Retina (tissue), 1 donor: ENCODE data around the gene NINJ1.
A peak's percentile ranks its signal among the peaks of the same experiment; 100 is the strongest.

Experiments
- DNase-seq: peaks from one replicate; pipeline ENCODE4 v3.0.0-alpha.2; 2016

The NINJ1 gene, protein sequence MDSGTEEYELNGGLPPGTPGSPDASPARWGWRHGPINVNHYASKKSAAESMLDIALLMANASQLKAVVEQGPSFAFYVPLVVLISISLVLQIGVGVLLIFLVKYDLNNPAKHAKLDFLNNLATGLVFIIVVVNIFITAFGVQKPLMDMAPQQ

DNA sequence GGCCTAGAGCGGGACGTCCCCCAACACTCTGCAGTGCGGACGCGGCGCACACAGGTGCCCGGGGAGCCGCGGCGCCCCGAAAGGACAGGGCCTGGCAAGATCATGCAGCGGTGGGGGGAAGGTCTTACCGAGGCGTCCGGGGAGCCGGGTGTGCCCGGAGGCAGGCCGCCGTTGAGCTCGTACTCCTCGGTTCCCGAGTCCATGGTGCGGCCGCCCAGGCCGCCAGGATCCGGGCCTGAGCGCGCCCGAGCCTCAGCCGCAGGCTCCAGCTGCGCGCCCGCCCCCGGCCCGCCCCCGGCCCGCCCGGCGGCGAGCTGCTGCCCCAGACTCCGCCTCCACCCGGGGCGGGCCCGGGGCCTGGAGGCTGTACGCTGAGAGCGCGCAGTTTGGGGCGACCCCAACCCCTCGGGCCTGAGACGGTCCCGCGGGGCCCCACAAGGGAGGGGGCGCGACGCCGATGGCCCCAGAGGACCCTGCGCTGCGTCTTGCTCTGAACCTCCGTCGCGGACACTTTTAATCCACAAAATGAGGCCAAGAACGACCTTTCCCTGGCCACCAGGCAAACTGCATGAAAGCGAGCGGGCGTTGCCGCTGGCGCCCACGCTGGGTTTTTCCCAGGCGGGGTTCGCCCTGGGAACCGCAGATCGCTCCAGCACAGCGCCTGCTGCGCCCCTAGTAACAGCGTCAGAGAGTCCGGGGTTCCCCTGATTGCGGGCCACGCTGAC is at the start of gene NINJ1:
TSS of gene NINJ1 (minus strand) at position 237 of the 725 bp plus-strand sequence. CDS start at position 203, 34 bp downstream.
- DNase-seq = peak; percentile 91

DNA sequence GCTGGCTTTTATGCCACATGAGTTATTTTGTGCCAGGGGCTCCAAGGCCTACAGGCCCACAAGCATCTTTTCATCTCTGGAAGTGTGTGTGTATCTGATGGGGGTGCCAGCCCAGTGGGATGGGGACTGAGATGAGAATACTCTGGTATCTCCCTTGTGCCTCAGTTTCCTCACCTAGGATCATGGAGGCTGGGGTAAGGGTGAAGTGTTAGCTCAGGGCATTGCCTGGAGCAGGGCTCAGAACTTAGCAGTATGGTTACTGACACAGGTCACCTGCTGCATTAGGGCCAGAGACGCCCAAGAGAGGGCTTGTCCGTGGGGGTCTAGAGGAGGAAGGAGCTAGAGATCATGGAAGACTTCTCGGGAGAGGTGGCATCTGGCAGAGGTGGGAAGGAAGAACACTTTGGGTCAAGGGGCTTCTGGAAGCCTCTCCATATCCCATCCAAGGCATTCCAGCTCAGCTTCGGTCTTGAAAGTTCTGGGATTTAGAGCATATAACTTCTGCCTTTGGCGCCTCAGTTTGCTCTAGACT is 49.1 kb upstream of the NINJ1 start:
- no peak for DNase-seq

DNA sequence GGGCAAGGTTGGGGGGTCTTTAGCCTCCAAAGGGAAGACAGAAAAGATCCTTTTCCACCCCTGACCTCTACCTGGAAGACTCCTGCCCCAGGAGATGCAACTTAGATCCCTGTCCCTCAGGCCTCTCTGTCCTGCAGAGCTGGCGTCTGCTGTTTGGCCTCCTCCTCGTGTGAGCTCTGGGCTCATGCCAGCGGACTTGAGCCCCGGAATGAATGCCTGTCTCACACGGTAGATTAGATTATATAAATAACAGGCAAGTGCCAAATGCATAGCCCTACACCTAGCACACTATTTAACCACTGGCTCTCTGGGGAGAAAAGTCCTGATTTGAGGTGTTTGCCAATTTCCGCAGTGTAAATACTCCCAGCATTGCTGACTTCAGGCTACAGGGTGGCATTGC is 48.5 kb upstream of the NINJ1 start:
- no peak for DNase-seq

DNA sequence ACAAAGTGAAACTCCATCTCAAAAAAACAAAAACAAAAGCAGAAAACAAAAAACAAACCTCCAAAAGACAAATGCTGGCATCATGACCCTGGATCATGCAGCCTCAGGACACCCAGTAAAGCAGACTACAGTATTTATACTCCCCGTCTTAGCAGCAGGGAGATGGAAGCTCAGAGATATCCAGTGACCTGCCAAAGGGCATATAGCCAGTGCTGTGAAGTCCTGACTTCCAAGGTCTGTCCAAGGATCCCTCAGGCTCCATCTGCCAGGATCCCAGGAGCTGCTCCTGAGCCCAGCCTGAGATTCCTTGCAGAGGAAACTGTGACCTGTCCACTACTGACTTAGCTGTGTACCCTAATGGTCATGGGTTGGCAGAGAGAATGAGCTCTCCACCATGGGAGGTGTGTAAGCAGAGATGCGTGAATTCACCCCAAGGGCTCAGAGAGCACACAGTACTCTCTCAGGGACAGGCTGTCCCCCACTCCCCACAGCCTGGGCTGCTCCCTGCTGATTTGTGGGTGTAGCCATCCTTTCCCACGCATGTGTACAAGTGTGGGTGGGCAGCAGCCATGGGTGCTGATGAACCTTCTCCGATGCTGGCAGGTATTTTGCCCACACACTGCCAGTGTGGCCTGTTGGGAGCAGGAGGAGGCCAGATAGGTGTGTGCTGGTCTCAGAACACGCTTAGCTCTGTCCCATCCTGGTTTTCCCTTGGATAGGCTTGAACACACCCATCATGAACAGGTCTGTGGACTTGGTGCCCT is 47.8 kb upstream of the NINJ1 start:
- no peak for DNase-seq

DNA sequence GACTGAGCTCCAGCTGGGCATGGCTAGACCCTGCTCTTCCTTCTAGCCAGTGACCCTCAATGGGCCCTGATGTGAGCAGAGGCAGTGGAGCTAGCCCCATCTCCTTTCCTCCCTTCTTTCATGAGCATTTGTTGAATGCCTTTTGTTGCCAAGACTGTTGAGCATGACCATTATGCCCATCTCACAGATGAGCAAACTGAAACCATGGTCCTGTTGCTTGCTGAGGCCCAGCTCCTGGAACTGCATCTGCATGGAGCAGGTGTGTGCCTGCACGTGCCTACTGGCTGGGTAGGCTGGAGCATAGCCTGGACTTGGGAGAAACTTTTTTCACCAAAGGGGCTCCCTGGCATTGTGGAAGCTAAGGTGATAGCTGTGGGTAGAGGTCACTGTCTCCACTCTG is 46.9 kb upstream of the NINJ1 start:
- DNase-seq = no peak

DNA sequence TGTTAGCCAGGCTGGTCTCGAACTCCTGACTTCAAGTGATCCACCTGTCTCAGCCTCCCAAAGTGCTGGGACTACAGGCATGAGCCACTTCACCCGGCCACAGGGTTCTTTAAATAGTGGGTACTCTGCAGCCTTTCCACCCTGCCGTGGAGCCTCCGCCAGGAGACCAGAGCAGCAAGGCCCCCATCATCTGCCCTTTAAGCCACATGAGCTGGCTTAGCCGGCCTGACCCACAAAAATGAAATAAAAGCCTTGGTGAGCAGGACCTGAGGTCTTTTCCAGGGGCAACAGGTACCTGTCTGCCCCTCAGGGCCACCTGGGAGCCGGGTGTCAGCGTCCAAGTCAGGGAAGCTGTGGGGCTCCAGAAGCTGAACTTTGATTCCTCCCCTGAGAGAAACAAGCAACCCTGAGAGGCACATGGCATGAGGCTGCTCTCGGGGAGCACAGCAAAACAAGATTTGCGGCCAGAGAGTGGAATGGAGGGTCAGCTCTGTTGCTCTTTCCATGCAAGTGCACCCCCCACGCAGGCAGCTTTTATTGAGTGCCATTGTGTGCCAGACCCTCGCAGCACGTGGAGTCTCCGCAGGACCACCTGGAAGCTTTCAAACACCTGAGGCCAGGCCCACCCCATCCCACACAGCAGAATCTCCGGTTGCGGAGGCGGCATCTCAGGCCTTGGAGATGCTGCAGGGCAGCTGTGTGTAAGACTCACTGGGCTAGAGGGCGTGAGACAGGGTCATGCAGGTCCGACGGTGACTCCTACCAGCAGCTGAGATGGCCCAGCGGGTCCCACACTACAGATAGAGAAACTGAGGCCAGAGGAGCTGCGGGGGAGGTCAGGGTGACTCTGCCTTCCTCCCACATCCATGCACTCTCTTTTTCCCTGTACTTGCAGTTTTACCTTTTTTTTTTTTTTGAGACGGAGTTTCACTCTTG is 45.1 kb upstream of the NINJ1 start:
- no peak for DNase-seq

DNA sequence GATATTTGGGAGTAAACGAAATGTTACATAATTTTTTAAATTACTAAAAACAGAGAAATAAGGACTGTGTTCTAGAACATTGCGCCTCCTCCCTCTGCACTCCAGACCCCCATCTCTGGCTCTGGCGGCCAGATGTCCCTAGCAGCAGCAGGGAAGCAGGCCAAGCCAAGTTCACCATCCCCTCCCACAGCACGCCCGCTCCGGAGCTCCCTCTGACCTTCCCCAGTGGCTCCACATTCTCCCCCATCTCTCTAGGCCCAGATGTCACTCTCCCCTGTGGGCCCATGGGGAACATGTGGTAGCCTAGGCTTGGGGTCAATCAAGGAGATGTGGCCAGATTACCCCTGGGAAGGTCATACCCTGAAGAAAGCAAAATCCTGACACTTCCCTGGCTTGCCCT is 43.6 kb upstream of the NINJ1 start:
- DNase-seq = no peak

DNA sequence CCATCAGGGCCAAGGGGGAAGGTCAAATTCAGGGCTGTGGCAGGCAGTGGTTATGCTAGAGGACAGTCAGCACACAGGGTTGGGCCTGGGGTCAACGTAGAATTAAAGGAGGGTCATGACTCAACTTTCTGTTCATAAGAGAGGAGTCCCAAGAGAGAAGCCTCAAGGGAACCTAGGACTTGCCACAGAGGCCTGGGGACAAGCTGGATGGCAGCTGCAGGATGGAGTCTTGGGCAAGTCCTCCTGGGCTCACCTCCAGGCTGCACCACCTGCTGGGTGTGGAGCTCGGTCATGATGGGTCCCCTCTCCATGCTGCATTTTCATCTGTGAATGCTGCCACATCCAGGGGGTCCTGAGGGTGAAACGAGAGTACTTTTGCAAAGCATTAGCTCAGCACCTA is 40.9 kb upstream of the NINJ1 start:
- DNase-seq = no peak

DNA sequence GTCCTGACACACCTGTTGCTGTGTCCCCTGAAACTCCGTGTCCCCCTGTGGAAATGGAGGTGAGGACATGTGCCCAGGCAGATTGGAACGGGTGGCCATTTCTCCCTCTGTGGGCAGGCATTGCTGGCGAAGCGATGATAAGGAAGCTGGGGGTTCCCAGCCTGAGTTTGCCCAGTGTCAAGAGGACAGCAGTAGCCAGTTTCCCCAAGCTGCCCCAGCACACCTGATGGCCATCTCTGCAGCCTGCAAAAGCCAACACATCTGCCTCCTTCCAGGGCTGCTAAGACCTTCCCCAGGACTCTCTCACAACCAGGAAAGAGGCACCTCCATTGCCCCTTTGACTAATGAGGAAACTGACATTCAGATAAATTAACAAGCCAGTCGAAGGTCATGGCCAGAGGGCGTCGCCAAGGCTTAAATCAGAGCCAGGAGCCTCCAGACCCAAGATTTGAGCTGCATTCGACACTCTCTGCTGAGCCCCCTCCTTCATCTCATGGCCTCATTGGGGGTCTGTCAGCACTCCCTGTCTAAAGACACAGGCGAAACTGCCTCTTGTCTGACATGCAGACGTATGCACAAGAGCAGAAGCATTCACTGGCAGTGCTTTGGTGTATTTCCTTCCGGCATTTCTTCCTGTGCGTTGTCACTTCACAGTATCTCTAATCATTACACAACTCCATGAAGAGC is 39.5 kb upstream of the NINJ1 start:
- DNase-seq = no peak

DNA sequence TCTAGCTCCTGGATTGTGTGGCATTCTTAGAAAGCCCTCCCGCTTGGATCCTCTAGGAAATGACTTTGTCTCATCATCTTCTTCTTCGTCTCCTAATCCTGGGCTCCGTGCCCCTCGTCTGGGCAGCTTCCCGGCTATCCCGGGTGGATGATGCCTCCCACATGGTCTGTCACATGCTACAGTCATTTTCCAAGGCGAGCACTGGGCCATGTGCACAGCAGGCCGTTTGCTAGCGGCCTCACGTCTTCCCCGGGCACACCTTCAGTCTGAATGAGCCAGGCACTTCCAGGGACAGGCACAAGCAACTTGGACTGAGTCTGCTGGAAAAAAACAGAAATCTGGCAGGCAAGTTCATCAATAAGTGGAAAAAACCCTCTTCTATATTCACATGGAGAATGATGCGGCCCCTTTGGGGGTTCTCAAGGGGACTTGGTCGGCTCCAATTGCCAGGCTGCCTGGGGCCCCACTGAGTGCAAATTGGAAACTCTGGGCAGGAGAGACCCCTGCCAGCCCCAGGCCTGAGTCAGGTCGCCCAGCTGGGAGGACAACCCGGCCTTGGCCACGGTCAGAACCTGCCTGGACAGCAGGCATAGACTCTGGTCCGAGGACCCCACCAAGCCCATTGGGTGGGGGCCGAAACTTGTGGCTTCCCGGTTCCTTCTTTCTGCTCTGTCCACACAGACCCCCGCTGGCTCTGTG is 38.8 kb upstream of the NINJ1 start:
- DNase-seq = no peak

DNA sequence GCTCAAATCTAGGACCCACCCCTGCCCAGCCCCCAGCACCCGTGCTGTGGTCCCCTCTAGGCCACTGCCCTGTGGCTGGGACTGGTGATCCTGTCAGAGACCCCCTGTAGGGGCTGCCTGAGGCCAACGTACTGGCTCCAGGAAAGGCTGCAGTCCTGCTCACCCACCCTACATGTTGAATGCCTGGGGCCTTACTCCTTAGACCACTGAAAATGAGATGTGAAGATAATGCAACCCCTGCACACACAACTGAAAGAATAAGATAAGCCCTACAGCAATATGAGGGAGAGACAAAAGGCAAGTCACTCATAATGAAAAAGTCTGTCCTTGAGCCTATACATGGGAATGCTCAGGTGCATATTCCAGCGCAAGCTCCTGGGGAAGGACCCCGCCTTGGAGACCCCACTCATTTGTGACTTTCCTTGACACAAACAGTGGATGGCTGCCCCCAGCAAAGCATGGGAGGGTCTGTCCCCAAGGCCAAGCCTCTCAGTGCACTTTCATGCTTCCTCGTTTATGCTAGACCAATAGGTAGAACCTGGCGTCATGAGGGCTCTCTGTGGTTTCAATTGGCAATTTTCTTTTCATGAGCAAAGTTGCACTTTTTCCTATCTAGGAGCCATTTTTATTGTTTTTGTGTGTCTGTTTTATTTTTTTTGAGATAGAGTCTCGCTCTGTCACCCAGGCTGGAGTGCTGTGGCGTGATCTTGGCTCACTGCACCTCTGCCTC is 37.4 kb upstream of the NINJ1 start:
- no peak for DNase-seq

DNA sequence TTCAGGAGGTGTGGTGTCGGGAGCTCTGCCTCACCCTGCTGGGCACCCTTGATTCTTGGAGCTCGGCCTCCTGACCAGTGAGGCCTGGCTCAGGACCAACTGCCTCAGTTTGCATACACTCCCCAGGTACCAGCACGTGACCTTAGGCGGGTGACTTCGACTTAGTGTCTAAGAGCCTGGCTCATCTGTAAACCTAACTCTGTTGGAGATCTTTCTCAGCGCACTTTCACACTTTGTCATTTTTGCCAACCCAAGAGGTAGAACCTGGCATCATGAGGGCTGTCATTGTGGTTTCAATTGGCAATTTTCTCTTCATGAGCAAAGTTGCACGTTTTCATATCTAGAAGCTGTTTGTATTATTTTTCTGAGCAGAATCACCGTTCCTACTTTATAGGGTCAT is 36.5 kb upstream of the NINJ1 start:
- no peak for DNase-seq

DNA sequence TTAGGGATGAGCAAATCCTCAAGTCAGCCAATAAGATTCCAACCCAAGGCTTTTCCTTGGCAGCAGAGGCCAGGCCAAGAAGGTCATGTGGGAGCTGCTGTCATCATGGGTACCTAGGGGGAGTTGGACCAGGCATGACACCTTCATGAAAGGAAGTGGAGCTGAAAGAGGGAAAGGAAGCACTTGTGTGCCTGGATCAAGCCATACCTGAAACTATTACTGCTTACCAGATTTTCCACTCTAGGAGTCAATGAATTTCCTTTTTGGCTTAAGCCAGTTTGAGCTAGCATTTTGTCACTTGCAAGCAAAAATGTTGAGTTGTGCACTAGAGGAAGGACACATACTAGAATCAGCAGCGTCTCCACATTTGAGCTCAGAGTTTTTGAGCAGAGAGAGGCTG is 35.4 kb upstream of the NINJ1 start:
- DNase-seq = no peak

DNA sequence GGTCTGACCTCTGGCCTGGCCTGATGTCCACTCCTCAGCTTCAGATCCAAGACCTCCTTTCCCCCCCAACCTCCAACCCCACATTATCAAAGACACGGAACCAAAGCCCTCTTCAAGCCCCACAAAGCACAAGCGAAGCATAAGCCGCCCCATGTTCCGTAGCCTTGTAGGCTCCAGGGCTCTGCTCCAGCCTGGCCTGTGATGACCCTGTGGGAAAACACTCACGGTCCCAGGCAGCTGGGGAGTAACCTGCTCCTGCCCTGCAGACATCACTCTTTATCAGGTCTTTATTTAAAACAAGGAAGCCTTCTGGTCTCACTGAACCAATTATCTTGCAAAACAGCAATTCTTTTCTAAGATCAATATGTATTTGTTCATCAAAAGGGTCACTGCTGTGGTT is 34.5 kb upstream of the NINJ1 start:
- DNase-seq = no peak

DNA sequence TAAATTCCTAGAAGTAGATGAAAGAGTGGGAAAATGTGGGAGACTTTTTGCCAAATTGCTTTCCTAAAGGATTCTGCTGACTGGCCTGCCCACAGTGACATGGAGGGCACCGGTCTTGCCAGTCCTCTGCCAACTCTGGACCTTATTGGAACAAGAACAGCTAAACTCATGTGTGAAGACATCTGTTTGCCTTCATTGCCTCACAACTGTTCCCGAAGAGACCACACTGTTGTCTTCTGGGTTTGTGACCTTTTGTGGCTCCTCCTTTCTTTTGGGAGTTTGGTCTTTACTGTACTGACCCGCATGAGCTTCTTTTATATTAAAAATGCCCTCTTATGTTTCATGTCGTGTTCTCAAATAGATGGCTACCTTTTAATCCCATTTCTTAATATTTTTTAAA is 33.8 kb upstream of the NINJ1 start:
- DNase-seq = no peak

DNA sequence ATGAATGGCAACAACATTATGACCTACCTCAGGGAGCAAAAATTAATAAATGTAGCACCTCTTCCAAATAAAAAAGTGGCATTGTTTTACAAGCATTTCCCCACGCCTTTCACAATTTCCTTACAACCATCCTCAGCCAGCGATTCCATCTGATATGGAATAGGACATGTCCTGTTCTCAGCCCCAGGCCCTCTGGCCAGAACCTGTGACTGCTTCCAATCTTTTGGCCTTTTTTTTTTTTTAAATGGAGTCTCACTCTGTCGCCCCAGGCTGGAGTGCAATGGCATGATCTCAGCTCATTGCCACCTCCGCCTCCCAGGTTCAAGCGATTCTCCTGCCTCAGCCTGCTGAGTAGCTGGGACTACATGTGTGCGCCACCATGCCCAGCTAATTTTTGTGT is 33.1 kb upstream of the NINJ1 start:
- no peak for DNase-seq

DNA sequence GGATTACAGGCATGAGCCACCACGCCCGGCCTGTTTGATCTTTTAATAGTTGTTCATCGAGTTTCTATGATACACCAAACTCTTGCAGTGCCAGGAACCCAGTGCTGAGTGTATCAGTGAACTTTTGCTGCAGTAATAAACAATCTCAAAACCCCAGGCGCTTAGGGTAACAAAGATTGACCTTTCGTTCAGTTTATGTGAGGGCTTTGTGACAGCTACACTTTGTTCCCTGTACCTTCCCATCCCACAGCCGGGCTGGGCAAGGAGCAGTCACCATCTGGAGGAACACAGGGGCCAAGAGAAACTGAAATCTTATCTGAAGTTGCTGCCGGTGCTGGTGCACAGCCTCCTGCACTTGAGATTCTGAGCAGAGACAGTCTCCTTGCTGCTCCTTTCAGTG is 32.6 kb upstream of the NINJ1 start:
- no peak for DNase-seq

DNA sequence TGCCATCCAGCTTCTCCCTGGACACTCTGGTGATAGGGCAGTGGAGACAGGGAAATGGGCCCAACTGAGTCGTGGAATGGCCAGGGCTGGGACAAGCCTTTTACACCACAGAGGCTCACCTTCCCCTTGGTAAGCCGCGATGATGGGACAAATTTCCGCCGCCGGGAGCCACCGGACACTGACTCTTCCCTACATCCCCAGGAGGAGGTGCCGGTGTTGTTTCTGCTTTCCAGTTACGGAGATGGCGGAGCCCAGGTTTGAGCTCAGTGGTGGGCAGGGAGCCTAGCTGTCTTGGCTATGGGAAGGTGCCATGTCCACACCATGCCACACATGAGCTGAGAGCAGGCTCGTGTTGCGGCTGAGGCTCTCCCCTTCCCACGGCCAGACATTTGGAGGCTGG is 30.0 kb upstream of the NINJ1 start:
- no peak for DNase-seq

DNA sequence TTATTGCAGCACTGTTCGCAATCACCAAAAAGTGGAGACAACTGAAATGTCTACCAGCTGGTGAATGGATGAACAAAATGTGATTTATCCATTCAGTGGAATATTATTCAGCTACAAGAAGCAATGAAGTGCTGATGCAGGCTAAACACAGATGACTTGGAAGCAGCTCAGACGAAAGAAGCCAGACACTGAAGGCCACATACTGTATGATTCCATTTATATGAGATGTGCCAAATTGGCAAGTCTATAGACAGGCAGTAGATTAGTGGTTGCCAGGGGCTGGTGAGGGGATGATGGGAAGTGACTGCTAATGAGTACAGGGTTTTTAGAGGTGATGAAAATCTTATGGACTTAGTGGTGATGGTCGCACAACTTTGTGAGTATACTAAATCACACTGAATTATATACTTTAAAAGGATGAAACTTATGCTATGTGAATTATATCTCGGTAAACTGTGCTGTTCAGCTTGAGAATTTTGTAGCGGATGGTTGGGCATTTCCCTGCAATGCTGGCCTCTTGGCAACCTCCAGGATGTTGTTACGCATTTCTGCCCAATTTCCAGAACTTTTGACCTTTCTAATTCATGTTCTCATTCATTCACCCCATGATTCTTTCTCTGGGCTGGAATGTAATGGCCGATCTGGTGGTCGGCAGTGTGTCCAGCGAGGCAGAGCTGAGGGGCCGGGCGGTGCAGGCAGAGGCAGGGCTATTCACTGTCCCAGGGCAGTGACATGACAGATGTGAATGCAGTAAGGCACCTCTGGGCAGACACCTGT is 27.9 kb upstream of the NINJ1 start:
- no peak for DNase-seq
